Activated CD8-positive, alpha-beta memory T cell treated with anti-CD3 and anti-CD28 coated beads for 1 hour (primary cell): Measurements from ENCODE around the gene ACADM.
"Not testable (repeated sequence)": the region's sequence is repeated elsewhere in the genome, so short reads cannot be mapped to it uniquely, and the experiment has no call there.

Source experiments
- DNase-seq, 2 donors: peaks; one replicate each; pipeline ENCODE4 v3.0.0-alpha.2; 2020; ENCODE audit warnings: low read depth in 1 of 2; ENCODE audit errors: extremely low read depth in 1 of 2

Gene ACADM

GRCh38 chr1:75724472-75725022 lies at the start of gene ACADM:
ACADM (plus strand) TSS chr1:75724709; CDS start chr1:75724788, 79 bp downstream.
- DNase-seq: peak; percentile 37 to 70

GRCh38 chr1:75677443-75677842 lies 47.1 kb upstream of the ACADM start:
- no peak for DNase-seq

DNA sequence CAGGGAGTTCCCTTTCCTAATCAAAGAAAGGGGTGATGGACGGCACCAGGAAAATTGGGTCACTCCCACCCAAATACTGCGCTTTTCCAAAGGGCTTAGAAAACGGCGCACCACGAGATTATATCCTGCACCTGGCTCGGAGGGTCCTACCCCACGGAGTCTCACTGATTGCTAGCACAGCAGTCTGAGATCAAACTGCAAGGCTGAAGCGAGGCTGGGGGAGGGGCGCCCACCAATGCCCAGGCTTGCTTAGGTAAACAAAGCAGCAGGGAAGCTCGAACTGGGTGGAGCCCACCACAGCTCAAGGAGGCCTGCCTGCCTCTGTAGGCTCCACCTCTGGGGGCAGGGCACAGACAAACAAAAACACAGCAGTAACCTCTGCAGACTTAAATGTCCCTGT lies 46.5 kb upstream of the ACADM start:
- not testable (repeated sequence) for DNase-seq

DNA sequence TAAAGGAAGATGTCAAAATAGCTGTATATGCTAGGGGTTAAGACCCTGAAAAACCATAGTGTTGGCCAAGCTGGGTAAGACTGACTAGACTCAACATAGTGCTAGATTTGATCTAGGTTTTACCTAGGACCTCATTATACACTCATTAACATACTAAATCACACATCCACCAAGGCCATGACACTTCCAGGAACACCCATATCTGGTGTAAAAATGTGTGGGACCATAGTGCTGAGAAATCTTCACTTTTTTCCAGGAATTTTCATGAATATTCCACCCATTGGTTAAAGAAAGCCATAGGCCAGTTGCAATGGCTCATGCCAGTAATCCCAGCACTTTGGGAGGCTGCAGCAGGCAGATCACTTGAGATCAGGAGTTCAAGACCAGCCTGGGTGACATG lies 34.0 kb upstream of the ACADM start:
- no peak for DNase-seq

DNA sequence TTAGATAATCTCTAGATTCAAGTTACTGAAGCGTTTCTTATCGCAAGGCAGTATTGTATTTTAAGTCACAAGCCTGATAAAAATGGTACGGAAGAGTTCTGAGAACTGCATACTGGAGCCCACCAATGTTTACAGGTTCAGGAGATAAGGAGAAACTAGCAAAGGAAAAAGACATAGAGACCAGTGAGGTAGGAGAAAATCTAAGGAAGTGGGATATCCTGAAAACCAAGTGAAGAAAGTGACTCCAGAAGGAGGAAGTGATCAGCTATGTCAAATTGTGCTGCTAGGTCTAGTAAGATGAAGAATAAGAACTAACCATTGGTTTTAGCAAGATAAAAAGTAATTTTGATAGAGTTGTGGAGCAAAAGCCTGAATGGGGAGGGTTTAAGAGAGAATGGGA lies 31.0 kb upstream of the ACADM start:
- DNase-seq: no peak

DNA sequence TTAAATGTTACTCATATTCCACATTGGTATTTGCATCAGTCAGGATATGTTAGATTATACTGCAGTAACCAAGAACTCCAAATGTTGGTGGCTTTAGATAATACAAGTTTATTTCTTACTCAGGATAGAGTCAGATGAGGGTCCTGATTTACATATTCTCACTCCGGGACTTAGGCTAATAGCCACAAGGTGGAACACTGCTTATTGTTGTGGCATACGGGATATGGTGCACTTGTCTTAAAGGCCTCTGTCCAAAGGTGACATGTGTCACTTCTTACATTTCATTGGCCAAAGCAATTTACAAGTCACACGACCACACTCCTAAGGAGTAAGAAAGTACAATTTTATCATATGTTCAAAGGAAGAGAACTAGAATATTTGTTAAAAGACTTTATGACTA lies 28.5 kb upstream of the ACADM start:
- DNase-seq: no peak

DNA sequence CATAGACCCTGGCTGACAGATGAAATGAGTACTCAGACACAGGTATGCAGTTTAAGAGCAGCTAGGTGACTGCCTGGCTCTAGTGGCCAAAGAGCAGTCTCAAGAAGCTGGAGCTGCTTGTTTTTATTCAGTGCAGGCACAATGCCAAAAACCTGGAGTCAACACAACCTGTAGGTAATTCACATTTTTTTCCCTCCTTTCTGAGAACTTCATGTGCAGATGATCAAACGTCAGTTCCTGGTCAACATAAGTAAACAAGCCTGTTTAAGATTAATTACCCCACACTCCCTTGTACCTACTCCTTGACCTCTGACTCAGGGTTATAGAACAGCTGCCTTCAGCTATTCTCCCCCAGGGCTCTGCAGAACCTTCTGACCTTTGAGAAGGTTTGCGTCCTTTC lies 17.3 kb upstream of the ACADM start:
- no peak for DNase-seq

DNA sequence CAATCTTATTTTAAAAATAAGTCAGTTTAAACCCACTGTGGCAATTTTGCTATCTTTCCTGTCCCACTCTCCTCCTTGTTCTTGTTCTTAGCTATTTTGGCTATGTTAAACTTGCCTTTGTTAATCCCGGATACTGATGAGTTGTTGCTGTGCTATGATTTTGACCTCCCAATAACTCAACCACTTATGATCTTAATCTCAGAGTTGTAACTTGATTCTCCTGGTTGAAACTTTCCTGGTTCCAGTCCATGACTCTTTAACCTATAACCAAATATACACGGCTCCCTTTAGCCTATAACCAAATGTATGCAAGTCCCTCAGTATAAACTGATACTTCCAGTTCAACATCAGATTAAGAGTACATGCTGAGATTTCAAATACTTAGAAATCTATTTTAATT lies 15.6 kb upstream of the ACADM start:
- no peak for DNase-seq

DNA sequence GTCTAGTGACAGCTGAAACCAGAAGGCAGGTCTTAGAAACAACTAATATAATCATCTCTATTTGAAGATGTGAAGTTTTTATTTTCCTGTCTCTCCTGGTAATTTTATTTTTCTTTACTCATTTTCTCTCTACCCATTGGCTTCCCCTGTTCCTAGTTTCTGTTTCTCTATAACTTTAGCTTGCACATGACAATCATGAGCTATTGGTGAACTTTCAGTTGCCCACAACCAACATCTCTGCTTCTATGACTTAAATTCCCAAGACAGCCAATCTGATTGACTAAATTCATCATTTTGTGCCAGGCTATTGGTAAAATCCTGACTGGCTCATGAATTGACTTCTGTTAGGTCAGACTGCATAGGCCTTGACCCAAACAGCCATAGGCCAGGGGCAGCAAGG lies 13.7 kb upstream of the ACADM start:
- DNase-seq: no peak

DNA sequence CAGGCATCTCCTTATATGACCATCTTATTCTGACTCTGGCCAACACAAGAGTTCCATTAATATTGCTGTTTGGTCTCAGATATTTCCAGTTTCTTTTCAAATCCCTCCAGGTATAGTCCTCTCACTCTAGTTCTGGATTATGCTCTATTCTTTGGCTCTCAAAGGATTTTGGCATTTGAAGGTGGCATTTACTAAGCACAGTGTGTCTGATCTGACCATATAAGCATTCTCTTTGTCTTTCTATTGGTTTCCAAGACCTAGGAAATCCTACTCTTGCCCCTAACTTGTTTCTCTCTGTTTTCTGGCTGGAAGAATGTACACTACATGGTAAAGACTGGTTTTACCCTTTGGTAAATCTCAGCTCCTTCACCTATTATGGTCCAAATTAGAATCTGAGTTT lies 12.7 kb upstream of the ACADM start:
- no peak for DNase-seq

DNA sequence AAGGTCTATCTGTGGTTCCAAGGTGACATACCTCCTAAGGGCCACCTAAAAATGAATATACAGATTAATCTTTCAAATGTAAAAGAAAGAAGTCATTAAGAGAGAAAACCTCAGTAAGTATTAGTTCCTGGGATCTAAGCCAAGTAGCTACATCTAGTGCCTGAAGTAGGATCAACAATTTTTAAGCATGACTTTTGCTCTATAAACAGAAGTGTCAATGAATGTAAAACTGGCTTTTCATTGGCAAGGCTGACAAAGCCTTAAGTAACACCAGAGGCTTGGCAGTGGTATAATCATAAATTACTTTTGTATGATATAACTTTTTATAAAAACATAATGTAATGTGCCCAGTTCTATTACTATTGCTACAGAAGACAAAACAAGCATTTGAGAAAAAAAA lies 12.2 kb upstream of the ACADM start:
- no peak for DNase-seq

DNA sequence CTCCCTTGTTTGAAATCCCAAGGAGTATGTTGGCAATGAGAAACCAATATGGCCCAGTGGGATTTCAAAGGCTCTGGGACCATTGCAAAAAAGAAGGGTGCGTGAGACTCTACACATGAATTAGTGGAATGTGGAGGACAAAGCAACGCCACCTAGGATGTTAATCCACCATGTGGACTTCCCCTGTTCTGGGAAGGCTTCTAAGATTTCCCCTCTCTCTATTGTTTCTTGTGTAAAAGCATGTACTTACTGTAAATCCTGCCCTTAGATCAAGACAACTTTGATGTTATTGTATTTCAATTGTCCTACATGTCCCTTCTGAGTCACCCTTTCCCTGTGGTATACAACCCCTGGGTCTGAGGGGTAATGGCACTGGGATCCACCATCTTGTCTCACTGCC lies 4.7 kb upstream of the ACADM start:
- DNase-seq: no peak

DNA sequence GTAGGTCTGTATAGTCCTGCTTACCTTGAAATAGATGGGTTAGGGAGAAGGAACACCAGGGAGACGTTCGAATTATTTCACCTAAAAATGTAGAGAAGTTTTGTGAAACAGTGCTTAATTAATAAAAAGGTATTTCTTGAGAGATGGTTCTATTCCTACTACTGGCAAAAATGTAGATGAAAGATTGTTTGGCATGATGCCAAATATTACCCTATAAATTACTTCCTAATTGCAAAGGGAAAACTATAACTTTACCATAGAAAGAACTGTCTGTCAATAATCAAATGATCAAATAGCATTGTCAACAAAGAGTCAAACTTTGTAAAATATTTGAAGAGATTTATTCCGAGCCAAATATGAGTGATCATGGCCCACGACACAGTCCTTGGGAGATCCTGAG lies 4.2 kb upstream of the ACADM start:
- DNase-seq: no peak

GRCh38 chr1:75720820-75721219 lies 3.7 kb upstream of the ACADM start:
- no peak for DNase-seq

GRCh38 chr1:75722246-75722645 lies 2.3 kb upstream of the ACADM start:
- DNase-seq: not testable (repeated sequence)

GRCh38 chr1:75722966-75723365 lies 1.5 kb upstream of the ACADM start:
- DNase-seq: no peak

GRCh38 chr1:75723989-75724471 lies 479 bp upstream of the ACADM start:
- peak; percentile 30 to 57 for DNase-seq

DNA sequence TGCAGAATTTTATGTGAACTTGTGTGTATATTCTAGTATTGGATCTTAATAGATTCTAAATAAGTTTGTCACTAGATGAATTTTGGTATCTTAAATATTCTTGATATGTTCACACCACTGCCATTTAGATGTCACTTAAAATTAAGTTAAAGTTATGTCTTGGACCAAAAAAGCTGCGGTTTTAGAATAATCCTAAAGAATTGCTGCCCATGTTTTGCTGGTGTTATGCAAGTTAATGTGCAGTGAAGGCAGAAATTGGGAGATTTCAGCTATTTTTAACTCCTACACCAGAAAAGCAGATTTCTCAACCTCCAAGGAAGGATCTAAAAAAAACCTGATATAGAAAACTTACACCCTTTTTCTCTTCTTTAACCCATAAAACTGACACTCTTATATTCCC lies 757 bp downstream of the ACADM start:
- no peak for DNase-seq

- no peak for DNase-seq
Observed at GRCh38 chr1:75725861-75726361, 1.4 kb downstream of the ACADM start.

DNA sequence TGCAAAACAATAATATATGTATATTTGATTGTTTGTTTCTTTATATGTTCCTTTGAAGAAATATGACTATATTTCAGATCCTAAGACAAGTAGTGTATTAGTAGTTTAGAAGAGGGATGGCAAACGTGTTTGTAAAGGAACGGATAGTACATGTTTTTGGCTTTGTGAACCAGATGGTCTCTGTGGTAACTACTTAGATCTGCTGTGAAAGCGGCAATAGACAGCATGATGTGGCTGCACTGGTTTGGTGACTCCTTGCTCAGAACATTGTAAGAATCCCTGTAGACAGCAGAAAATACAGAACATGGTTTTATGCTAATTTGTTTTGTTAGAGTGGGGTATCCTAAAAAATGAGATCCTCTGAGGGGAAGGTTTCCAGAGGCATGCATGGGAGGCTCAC lies 3.1 kb downstream of the ACADM start:
- DNase-seq: no peak

- DNase-seq: no peak
Observed at GRCh38 chr1:75730432-75730831, 5.9 kb downstream of the ACADM start.

- DNase-seq: no peak
Observed at GRCh38 chr1:75731881-75732280, 7.4 kb downstream of the ACADM start.

DNA sequence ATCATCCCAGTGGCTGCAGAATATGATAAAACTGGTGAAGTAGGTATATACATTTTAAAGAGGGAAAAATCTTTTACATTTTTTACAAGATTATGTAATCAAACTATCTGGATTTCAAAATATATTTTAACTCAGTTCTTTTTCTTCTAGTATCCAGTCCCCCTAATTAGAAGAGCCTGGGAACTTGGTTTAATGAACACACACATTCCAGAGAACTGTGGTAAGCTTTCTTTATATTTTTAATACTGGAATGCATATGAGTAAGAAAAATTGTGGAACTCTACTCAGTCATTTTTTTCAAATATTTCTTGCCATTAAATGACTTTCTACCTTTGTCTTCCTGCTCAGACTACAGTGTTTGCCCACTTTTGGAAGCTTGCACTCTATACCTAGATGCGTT lies 8.2 kb downstream of the ACADM start:
- DNase-seq: no peak
